NCI-H2171 (cell line): ENCODE data around the gene PALMD.

Experiments used
- DNase-seq: peaks from one replicate; lab custom pipeline; 2025; lab: John Stamatoyannopoulos, UW

Gene PALMD

DNA sequence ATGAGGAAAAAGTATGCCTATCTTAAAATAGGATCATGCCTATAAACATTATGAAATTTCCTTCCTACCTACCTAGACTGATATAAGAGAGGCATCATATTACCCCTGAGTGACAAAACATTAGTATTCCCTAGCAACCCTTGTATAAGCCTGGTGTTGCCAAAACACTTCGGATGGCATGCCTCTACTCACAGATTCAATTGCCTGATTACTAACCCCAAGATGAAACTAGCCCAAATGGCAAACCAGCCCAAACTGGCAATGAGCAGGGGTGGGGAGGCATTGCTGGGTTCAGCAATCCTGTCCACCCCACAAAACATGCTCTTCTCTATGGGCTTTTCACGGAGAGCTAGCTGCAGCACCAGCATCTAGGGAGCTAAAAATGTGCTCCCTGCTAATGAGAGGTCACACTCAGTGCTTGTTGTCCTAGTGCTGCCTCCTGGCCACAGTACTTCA, 13.9 kb downstream of the PALMD start:
- peak; percentile 43 for DNase-seq

DNA sequence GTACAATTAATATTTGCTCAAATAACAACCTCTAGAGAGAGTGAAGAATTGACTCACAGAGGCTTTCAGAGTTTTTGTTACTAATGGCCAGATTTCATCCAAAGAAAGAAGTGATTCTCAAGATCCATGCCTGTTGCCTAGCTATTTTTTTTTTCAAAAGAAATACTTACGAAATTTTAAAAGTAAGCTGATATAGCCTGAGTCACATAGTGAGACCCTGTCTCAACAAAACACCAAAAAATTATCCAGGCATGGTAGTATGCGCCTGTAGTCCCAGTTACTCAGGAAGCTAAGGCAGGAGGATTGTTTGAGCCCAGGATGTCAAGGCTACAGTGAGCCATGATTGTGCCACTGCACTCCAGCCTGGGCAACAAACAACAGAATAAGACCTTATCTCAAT, 14.6 kb downstream of the PALMD start:
- no peak for DNase-seq

DNA sequence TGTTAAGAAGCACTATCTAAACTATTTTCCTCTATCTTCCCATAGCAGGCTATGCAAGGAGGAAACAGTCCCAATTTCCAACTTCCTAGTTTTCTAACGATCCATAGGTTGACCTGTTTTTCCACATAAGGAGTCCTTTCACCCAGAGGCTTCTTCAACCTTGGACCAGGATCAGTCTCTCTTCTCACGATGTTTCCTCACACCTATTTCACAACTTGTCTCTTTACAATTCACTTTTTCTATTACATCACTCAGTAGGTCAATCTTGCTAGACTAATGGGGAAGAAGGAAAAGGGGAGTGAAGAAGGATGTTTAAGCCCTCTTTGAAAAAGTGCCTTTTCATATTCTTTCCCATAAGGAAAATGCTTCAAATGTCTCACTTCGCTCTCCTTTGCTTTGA, 15.9 kb downstream of the PALMD start:
- DNase-seq, result no peak

DNA sequence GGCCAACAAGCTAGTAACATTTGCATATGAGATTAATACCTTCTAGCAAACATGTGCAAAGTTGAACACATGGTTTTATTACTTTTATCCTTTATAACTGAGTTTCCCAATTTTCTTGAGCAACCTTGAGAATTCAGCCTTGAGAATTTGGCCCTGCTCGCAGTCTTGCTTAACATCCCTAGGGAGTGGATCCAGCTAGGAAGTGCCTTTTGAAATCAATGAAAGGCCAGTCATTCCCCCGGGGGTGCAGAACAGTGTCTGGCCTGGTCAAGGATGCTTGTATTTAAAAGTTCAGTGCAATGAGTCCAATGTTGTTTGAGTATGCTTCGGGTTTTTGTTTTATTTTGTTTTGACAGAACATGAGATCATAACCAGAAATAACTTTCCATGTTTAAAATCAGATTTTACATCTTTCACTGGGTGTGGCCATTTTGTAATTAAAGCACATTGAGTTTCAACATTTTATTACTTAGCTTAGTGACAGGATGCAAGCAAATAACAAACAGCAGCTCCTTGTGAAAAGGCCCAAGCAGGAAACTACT, 16.7 kb downstream of the PALMD start:
- no peak for DNase-seq

DNA sequence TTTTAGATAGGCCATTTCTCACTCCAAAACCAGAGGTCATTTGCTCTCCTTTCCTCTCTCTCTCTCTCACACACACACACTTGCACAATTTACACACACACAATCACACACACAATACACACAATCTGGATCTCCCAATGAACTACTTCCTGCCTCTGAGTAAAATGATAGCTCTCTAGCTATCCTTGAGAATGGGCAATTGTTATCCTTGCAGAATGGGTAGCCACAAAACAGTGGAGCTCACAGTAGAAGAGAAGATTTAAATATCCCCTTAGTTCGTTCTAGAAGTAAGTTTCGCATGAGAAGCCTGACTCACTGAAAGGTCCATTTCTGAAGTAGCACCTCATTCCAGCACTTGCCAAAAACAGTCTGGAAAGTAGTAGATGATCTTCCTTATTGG, 17.6 kb downstream of the PALMD start:
- DNase-seq, result no peak

DNA sequence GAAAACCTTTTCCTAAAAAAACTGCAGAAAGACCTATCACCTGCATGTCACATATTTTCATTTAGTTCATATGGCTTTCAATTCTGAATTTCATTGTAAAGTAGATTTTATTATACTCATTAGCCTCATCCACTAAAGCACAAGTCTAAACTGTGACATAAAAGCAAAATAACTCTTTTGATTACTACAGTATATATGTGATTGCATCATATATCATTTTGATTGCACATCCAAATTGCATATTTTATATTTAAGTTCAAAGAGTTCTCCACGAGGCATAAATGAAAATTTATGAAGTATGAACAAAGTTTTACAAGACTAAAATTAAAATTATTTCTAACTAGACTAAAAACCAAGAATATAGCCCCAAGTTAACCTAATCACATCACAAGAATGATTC, 19.3 kb downstream of the PALMD start:
- DNase-seq, result no peak

DNA sequence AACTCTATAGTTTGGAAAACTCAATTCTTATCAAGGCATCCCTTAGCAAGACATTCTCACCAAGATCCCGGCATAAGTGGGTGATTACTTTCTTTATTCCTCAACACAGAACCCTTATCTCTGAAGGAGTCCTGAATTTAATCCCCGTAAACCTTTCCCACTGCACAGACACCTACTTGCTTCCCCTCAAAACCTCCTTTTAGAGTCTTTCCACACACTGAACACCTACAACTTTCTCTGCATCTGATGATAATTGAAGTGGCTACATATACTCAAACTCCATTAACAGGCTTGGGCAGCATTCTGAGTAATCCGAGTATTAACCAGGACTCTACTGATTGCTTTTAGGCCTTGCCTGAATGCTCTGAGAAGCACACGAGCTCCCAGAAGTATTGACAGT, 23.5 kb downstream of the PALMD start:
- DNase-seq, result no peak

DNA sequence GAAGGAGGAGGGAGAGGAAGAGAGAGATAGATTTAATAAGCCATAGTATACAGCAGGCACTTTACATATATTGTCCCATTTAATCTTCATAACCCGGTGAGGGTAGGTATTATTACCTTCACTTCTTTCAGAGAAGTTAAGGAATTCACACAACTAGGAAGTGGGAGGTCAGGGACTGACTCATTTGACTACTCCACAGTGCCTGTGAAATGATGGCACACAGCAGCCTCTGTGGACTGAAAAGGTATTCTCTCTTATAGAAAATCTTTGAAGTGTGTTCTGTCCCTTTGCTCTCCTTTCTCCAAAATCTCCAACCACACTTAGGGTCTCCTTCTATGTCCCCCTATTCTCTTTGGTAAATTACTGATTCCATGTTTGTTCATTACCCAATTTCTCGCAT, 23.9 kb downstream of the PALMD start:
- DNase-seq, result no peak

DNA sequence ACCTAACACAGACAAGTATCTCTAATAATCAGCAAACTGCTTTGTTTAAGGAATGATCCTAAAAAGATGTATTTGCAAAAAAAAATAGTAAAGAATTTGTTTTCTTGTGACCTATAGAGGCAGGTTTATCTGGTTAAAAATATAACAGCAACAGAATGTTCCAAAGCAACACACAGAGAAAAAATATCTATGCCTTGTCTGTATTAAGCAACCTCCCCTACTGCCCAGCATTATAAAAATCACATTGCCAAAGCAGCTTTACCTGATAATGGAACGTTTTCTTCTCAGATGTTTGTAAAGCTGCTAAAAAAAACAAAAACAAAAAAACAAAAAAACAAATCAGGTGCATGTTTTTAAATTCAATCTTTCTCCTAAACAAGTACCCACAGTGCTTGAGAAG, 24.7 kb downstream of the PALMD start:
- no peak for DNase-seq

DNA sequence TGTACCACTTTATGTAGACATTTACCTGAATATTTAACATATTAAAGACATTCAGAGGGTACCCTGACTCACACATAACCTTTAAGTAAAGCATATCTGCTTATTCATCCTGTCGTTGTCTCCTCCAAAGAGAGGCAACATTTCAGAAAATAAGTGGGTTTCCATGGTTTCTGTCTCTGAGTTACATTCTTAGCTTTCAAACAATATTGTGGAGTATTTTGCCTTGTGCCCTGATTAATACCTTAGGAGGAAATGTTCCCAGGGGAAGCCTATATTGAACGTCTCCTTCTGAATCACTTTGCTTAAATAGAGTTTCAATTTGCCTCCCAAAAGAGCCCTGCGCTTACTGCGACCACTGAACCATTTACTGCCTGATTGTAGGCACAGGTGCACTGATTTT, 26.1 kb downstream of the PALMD start:
- DNase-seq, result no peak

DNA sequence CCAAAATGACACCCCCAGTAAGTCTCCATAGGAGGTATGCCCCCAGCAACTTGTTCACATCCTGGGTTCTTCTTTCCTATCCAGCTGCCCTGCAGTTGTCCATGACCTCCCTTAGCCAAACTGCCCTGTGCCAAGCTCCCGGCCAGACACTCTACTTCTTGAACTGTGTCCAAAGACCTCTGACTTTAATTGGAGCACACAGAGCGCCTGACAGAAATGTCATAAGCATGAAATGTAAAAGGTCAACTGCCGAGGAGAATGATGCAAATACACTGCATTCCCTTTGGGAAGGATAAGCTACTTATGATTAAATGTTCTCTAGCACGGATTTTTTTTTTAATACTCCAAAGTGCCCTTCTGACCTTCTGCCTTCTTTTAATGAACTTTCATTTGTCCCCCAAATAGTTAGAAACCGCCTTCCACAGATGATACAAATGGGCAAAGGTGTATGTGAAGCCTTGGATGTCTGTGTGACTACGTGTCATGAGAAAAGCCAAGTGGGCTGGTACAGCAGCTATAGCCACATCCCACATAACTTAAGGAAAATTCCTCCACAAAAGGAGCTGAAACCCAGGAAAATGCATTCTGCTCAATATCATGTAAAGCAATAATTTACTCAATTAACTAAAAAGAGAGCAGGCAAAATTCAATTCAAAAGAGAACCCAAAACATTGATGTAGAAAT, 26.8 kb downstream of the PALMD start:
- DNase-seq, result no peak

DNA sequence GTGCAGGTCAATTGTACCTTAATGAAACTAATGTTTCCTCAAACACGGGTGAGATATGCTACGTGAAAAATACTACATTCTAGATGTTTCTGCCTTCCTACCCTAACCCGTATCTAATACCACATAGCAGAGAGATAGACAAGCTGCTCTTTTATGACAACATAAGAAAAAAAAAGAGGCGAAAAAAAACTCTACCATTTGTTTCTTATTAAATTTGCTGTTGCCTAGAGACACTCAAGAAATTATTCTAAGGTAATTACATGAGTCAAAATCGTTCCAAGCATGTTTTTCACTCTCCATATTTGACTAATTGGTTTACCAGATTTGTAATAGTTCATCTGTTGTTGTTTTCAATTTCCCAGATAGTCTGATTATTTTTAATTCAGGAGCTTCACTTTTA, 27.4 kb downstream of the PALMD start:
- DNase-seq, result no peak

DNA sequence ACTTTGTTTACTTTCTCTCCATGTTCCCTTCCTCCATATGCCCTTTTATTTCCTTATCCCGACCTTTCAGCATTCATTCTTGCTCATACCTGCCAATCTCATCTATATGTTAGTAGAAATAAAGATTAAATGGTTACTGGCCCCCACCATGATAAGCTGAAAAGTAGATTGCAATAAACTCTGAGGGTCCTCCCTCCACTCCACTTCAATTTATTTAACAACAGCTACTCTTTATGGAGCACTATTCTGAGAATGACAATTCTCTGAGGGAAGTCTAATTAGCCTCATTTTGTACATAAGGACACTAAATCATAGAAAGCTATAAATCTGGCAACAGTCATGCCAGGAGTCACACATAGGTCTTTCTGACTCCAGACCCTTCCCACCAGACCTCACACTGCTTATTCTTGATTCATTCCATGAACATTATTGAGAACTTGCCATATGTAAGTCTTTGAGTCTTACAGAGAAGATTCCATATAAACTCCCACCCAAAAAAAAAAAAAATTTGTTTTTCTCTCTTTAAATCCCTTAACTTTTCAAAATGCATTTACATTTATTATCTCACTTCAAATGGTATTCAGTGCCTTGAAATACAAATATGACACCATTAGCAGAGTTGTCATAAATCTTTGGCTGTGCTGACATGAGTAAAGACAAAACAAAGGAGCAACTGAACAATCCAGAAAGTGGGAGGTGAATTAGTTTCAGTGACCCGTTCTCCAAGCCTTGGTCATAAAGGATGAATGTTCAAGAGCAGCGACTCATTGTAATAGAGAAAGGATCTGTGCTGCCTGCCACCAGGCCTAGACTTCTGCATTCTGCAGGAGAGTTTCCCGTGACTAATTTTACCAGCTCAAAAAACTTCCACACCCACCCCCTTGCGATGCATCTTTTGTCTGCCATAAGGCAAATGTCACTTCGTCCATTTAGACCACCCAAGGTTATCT, 28.5 kb downstream of the PALMD start:
- DNase-seq, result no peak

DNA sequence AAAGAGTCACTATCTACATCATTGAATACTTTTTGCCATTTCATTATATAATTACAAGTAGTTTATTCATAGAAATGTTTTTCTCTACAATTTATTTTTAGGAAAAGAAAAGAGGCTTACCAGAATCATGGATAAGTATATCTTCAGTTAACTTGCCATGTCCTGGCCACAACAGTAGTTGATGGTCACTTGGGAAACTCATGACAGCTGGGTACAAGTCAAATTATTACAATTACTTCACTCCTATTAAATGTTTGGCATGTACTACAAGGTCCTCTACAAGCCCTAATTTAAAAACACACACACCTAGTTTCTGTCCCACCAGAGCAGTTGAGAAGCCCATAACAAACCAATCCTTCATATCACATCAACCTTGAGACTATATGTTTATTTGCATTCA, 29.4 kb downstream of the PALMD start:
- no peak for DNase-seq

DNA sequence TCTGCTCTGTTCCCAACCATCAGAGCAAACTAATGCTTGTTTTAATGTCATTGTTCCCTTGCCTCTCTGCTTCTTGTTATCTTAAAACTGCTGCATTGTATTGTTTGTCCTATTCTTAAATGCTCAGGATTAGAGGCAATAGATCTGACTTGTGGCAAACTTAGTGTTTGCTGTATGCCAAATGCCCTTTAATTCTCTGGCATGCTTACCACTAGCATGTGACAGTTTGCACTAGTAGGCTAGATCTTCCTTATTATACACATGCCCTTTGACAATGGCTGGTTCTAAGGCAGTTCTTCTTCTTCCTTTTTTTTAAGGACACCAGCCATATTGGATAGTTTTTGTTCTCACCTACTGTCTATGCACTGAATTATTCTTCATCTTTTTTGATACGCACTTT, 30.1 kb downstream of the PALMD start:
- no peak for DNase-seq

DNA sequence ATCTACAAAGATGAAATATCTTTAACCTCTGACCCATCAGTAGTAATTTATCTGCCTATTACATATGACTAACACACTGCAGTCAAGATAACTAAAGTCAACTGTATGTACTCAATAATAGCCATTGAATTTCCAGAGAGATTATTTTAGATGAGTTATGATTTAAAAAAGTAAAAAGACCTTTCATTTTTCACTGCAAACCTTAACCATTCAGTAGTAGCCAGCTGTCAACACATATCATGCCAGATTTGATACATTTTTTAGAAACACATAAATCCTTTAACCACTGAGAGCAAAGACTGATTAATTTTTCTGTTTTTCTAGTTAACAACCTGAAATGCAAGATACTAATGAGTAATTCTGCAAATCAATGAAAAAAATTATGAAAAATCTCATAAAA, 31.0 kb downstream of the PALMD start:
- no peak for DNase-seq

DNA sequence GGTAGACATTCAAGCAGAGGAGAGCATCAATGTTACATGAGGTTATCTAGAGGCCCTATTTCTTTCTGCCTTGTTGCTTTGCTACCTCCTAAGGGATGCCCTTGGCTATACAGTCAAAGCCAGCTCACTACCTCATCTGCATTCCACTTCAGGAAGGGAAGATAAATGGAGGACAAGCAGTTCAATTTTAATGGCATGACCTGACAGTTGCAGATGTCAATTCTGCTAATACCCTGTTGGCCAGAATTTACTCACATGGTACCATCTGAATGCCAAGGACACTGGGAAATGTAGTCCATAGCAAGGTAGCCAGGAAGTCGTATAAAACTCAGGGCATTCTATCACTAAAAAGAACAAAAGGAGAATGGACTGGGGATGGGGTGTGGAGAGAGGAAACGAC, 31.5 kb downstream of the PALMD start:
- DNase-seq, result no peak

DNA sequence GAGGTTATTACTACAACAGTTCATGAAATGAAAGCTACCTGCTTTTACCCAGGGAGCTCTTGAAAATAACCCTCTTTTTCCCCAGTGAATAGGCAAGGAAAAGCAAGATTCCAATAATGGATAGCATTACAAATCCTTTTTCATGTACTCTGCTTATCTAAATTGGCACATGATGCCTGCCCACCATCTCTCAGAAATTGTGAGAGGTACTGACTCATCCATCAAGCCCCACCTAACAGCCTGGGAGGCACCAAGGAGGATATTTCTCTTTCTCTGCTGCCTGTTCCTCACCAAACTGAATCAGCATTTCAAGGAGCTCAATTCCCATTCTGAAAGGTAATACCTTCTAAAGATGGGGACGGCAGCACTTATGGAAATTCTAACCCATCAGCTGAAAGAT, 34.4 kb downstream of the PALMD start:
- DNase-seq, result no peak

DNA sequence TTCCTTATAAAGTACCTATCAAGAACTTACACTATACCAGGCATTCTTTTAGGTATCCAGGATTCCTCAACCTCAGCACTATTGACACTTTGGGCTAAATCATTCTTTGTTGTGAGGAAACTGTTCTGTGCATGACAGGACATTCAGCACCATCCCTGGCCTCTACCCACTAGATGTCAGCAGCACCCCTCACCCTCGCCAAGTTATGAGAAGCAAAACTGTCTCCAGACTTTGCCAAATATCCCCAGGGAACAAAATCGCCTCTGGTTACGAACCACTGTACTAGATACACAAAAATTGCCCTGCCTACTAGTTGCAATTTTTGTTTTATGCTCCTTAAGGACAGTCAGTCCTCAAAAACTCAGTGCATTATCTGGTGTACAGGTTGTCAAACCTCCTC, 35.7 kb downstream of the PALMD start:
- no peak for DNase-seq

DNA sequence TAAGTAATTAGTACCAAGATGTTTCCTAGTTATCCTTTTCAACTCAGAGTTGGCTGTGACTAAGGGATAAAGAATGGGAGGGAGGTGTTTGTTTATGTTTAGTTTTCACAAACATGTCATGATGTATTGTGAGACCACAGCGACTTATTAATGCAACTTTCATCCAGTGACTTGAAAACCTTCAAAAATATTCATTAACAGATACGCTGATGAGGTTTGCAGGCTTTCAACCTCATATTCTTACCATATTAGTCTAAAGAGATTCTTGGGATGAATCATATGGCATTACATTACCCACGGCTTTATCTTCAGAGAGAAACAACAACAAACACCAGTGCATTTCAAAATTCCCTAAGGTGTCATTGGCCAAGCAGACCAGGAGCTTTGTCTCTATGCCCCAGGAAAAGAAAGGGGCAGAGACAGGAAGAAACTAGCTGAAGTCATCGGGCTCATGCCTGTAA, 36.4 kb downstream of the PALMD start:
- DNase-seq, result no peak

DNA sequence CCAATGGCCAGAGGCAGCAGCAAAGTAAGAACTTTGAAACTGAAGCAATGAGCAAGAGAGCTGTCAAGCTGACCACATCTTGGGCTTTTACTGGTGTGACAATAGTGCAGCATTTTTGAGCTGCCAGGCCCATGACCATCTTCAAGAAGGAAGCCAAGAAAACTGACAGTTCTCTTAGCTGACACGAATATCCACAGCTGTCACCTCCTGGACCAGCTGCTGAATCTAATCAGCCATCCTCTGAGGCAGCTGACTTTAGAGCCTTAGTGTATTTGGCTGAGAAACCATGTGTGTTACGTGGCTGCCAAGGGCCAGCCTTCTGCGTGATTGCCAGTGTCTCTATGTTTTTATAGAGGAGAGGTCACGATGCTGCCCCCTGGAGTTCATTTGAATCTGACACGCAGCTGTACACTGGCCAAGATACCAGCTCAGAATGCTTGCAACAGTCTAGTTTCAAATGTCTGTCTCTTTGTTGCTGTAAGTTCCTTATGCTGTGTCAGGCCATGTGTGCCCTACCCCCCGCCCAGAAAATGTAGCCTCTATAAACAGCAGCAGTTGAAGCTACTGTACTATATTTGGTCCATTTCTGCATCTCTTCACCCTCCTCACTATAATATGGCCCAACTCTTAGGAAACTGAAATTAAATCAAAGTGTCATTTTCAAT, 39.7 kb downstream of the PALMD start:
- DNase-seq, result peak; percentile 78

DNA sequence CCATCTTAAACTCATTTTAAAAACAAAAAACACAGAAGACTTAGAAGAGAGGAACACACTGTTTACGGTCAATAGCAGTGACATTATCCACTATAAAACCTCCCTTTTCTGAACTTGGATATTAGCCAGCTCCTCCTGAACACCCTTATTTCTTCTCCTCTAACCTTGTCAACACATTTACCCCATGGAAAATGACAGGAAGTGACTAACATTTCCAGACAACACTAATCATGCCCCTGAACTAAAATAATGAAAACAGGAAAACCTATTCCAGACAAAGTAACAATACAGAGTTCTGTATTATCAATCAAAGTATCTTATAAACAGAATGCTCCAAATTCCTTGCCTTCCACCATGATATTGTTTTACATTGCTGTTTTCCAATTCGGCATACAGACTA, 45.3 kb downstream of the PALMD start:
- no peak for DNase-seq

DNA sequence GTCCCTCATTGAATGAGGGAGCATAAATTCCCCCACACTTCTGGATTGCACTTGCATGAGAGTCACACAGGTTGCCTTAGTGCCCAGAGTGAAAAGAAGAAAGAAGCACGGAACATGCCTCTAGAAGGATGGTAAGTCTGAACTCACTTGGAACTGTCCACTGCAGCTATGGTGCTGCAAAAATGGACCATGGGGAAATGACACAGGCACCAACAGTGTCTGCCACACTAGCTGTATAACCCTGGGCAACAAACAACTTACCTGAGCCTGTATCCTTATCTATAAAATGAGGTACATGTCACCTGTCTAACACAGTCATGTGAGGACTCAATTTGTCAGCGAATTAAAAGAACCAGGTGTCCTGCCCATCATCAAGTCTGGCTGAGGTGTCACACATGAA, 50.7 kb downstream of the PALMD start:
- no peak for DNase-seq
